Skin of body (tissue), 2 donors: ENCODE results near the gene SERTM2. TPM values are rescaled to one million over a fixed set of nuclear protein-coding genes. Genes with fewer than 3 reads are reported as not detected.
A peak's percentile ranks its signal among the peaks of the same experiment; 100 is the strongest.
"Not testable (repeated sequence)": the region's sequence is repeated elsewhere in the genome, so short reads cannot be mapped to it uniquely, and the experiment has no call there.

Source experiments
- DNase-seq: peaks from one replicate; lab custom pipeline; 2025; lab: John Stamatoyannopoulos, UW
- total RNA-seq: library from RNA; depleted of rRNA; stranded (reverse); fragments of >200 nt; gene quantifications from one replicate; pipeline ENCODE4 v1.2.3, GENCODE V29; 2014

SERTM2 gene
- total RNA-seq, result 0.10 TPM

GRCh38 chrX:111511477-111511876 lies at the start of gene SERTM2:
SERTM2 (plus strand) TSS chrX:111511645; CDS start chrX:111518858, 7,213 bp downstream.
- no peak for DNase-seq

GRCh38 chrX:111465669-111466068 lies 45.8 kb upstream of the SERTM2 start:
- no peak for DNase-seq

- DNase-seq, result peak; percentile 22
Measured at GRCh38 chrX:111467896-111468295, 43.5 kb upstream of the SERTM2 start.

- DNase-seq, result no peak
Measured at GRCh38 chrX:111470681-111471403, 40.6 kb upstream of the SERTM2 start.

GRCh38 chrX:111481896-111482295 lies 29.5 kb upstream of the SERTM2 start:
- no peak for DNase-seq

GRCh38 chrX:111483135-111483534 lies 28.3 kb upstream of the SERTM2 start:
- DNase-seq, result no peak

GRCh38 chrX:111483881-111484280 lies 27.6 kb upstream of the SERTM2 start:
- DNase-seq, result no peak

- no peak for DNase-seq
Measured at GRCh38 chrX:111490688-111491087, 20.8 kb upstream of the SERTM2 start.

GRCh38 chrX:111492085-111492484 lies 19.4 kb upstream of the SERTM2 start:
- no peak for DNase-seq

GRCh38 chrX:111498538-111499103 lies 12.8 kb upstream of the SERTM2 start:
- no peak for DNase-seq

GRCh38 chrX:111503485-111503993 lies 7.9 kb upstream of the SERTM2 start:
- no peak for DNase-seq

- DNase-seq, result no peak
Measured at GRCh38 chrX:111504941-111505340, 6.5 kb upstream of the SERTM2 start.

GRCh38 chrX:111505783-111506182 lies 5.7 kb upstream of the SERTM2 start:
- DNase-seq, result no peak

- DNase-seq, result no peak
Measured at GRCh38 chrX:111506826-111507225, 4.6 kb upstream of the SERTM2 start.

GRCh38 chrX:111507933-111508332 lies 3.5 kb upstream of the SERTM2 start:
- no peak for DNase-seq

- no peak for DNase-seq
Measured at GRCh38 chrX:111515298-111515697, 3.9 kb downstream of the SERTM2 start.

GRCh38 chrX:111518667-111519066 lies 7.2 kb downstream of the SERTM2 start:
- no peak for DNase-seq

- DNase-seq, result peak; percentile 48
Measured at GRCh38 chrX:111519215-111519614, 7.8 kb downstream of the SERTM2 start.

GRCh38 chrX:111520506-111520905 lies 9.1 kb downstream of the SERTM2 start:
- DNase-seq, result no peak

GRCh38 chrX:111521169-111521568 lies 9.7 kb downstream of the SERTM2 start:
- no peak for DNase-seq

GRCh38 chrX:111543212-111543741 lies 31.8 kb downstream of the SERTM2 start:
- DNase-seq, result no peak

GRCh38 chrX:111549235-111549634 lies 37.8 kb downstream of the SERTM2 start:
- not testable (repeated sequence) for DNase-seq
